ENCODE measurements around the gene ARFGEF2.

The ARFGEF2 gene

GRCh38 chr20:48951041-48951440 lies 29.5 kb downstream of the ARFGEF2 start:
- Histone ChIP-seq H3K9me3 (ENCODE audit: control insufficient read depth, low read length) (no peaks in the 10 kb centered on the region), H3K27me3 (replicated peaks; ENCODE audit: control insufficient read depth, insufficient read depth, low read length, poor library complexity, severe bottlenecking) (no peaks in the 10 kb centered on the region), H3K4me3 (ENCODE audit: insufficient read depth, low read depth, low read length, poor library complexity, severe bottlenecking) (no peak overlapping the region), H3K4me1 (ENCODE audit: control insufficient read depth, insufficient read depth, low read length, poor library complexity, severe bottlenecking) (no peaks in the 10 kb centered on the region), H3K27ac (ENCODE audit: insufficient read depth, low read length, poor library complexity, severe bottlenecking) (no peak overlapping the region), H3K36me3 (ENCODE audit: control insufficient read depth, insufficient read depth, low read length) (peaks cover 54% of the 10 kb centered on the region)
- no peak for DNase-seq

GRCh38 chr20:48951646-48952045 lies 30.1 kb downstream of the ARFGEF2 start:
- H3K4me1 ChIP-seq (ENCODE audit: control insufficient read depth, insufficient read depth, low read length, poor library complexity, severe bottlenecking): no peaks in the 10 kb centered on the region
- H3K27me3 ChIP-seq (replicated peaks; ENCODE audit: control insufficient read depth, insufficient read depth, low read length, poor library complexity, severe bottlenecking): no peaks in the 10 kb centered on the region
- no peak overlapping the region for H3K4me3 ChIP-seq (ENCODE audit: insufficient read depth, low read depth, low read length, poor library complexity, severe bottlenecking)
- no peak for DNase-seq
- no peak overlapping the region for H3K27ac ChIP-seq (ENCODE audit: insufficient read depth, low read length, poor library complexity, severe bottlenecking)
- no peaks in the 10 kb centered on the region for H3K9me3 ChIP-seq (ENCODE audit: control insufficient read depth, low read length)
- peaks cover 57% of the 10 kb centered on the region for H3K36me3 ChIP-seq (ENCODE audit: control insufficient read depth, insufficient read depth, low read length)

DNA sequence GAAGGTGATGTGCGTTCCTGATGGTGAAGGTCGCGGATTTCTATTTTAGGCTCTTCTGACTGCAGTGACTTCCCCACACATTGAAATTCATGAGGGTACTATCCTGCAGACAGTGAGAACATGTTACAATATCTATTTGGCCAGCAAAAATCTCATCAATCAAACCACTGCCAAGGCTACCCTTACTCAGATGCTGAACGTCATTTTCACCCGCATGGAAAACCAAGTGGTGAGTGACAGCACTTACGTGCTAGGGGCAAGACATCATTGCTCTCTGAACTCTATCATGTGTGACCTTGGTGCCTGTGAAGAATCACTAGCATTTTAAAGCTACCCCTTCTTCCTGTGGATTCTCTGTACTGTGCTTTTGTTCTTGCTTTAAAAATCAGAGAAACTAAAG lies 31.1 kb downstream of the ARFGEF2 start:
- no peaks in the 10 kb centered on the region for H3K9me3 ChIP-seq (ENCODE audit: control insufficient read depth, low read length)
- peaks cover 65% of the 10 kb centered on the region for H3K36me3 ChIP-seq (ENCODE audit: control insufficient read depth, insufficient read depth, low read length)
- no peak overlapping the region for H3K4me3 ChIP-seq (ENCODE audit: insufficient read depth, low read depth, low read length, poor library complexity, severe bottlenecking)
- no peak for DNase-seq
- H3K27me3 ChIP-seq (replicated peaks; ENCODE audit: control insufficient read depth, insufficient read depth, low read length, poor library complexity, severe bottlenecking): no peaks in the 10 kb centered on the region
- H3K4me1 ChIP-seq (ENCODE audit: control insufficient read depth, insufficient read depth, low read length, poor library complexity, severe bottlenecking): no peaks in the 10 kb centered on the region
- no peak overlapping the region for H3K27ac ChIP-seq (ENCODE audit: insufficient read depth, low read length, poor library complexity, severe bottlenecking)

DNA sequence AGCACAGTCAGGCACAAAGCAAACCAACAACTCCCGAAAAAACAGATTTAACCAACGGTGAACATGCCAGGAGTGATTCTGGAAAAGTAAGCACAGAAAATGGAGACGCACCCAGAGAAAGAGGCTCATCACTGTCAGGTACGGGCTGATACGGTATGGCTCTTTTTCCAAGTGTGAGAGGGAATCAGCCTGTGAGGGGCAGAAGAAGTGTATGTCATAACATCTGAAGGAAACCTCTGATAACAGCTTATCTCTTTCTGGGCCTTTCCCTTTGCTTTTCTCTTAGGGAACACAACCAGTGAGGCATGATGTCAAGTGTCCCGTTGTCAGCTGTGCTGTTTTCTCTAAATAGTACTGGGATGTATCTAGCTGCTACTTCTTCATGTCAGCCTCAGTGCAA lies 32.1 kb downstream of the ARFGEF2 start:
- DNase-seq: no peak
- no peak overlapping the region for H3K4me3 ChIP-seq (ENCODE audit: insufficient read depth, low read depth, low read length, poor library complexity, severe bottlenecking)
- peaks cover 68% of the 10 kb centered on the region for H3K36me3 ChIP-seq (ENCODE audit: control insufficient read depth, insufficient read depth, low read length)
- no peak overlapping the region for H3K27ac ChIP-seq (ENCODE audit: insufficient read depth, low read length, poor library complexity, severe bottlenecking)
- no peaks in the 10 kb centered on the region for H3K9me3 ChIP-seq (ENCODE audit: control insufficient read depth, low read length)
- no peaks in the 10 kb centered on the region for H3K4me1 ChIP-seq (ENCODE audit: control insufficient read depth, insufficient read depth, low read length, poor library complexity, severe bottlenecking)
- no peaks in the 10 kb centered on the region for H3K27me3 ChIP-seq (replicated peaks; ENCODE audit: control insufficient read depth, insufficient read depth, low read length, poor library complexity, severe bottlenecking)

- H3K4me3 ChIP-seq (ENCODE audit: insufficient read depth, low read depth, low read length, poor library complexity, severe bottlenecking): no peak overlapping the region
- peaks cover 70% of the 10 kb centered on the region for H3K36me3 ChIP-seq (ENCODE audit: control insufficient read depth, insufficient read depth, low read length)
- DNase-seq: no peak
- no peak overlapping the region for H3K27ac ChIP-seq (ENCODE audit: insufficient read depth, low read length, poor library complexity, severe bottlenecking)
- H3K27me3 ChIP-seq (replicated peaks; ENCODE audit: control insufficient read depth, insufficient read depth, low read length, poor library complexity, severe bottlenecking): no peaks in the 10 kb centered on the region
- H3K4me1 ChIP-seq (ENCODE audit: control insufficient read depth, insufficient read depth, low read length, poor library complexity, severe bottlenecking): no peaks in the 10 kb centered on the region
- no peaks in the 10 kb centered on the region for H3K9me3 ChIP-seq (ENCODE audit: control insufficient read depth, low read length)
These were observed 34.5 kb downstream of the ARFGEF2 start for GRCh38 chr20:48956052-48956451.

DNA sequence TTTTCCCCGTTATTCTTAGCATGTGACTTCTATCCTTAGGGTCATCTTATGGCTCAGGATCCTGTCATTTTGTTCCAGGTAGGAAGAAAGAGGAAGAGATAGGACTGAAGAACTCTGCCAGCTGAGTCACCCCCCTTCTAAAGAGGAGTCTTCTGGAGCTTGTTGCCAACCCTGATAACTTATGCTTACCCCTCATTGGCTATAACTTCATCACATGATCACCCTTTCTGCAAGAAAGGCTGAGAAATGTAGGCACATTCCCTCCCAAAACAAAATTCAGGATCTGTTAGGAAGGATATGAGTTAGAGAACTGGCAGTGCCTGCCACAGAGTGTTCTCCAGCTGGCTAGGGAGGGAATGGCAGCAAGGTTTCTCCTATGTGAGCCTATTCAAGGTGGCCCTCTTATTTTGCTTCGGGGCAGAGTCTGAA lies 35.6 kb downstream of the ARFGEF2 start:
- Histone ChIP-seq H3K27ac (ENCODE audit: insufficient read depth, low read length, poor library complexity, severe bottlenecking) (no peak overlapping the region), H3K4me3 (ENCODE audit: insufficient read depth, low read depth, low read length, poor library complexity, severe bottlenecking) (no peak overlapping the region), H3K27me3 (replicated peaks; ENCODE audit: control insufficient read depth, insufficient read depth, low read length, poor library complexity, severe bottlenecking) (no peaks in the 10 kb centered on the region), H3K9me3 (ENCODE audit: control insufficient read depth, low read length) (no peaks in the 10 kb centered on the region), H3K4me1 (ENCODE audit: control insufficient read depth, insufficient read depth, low read length, poor library complexity, severe bottlenecking) (no peaks in the 10 kb centered on the region), H3K36me3 (ENCODE audit: control insufficient read depth, insufficient read depth, low read length) (peaks cover 61% of the 10 kb centered on the region)
- no peak for DNase-seq

GRCh38 chr20:48957533-48957932 lies 36.0 kb downstream of the ARFGEF2 start:
- Histone ChIP-seq H3K36me3 (ENCODE audit: control insufficient read depth, insufficient read depth, low read length) (peaks cover 57% of the 10 kb centered on the region), H3K4me1 (ENCODE audit: control insufficient read depth, insufficient read depth, low read length, poor library complexity, severe bottlenecking) (no peaks in the 10 kb centered on the region), H3K9me3 (ENCODE audit: control insufficient read depth, low read length) (no peaks in the 10 kb centered on the region), H3K4me3 (ENCODE audit: insufficient read depth, low read depth, low read length, poor library complexity, severe bottlenecking) (no peak overlapping the region), H3K27me3 (replicated peaks; ENCODE audit: control insufficient read depth, insufficient read depth, low read length, poor library complexity, severe bottlenecking) (no peaks in the 10 kb centered on the region), H3K27ac (ENCODE audit: insufficient read depth, low read length, poor library complexity, severe bottlenecking) (no peak overlapping the region)
- no peak for DNase-seq

- H3K27me3 ChIP-seq (replicated peaks; ENCODE audit: control insufficient read depth, insufficient read depth, low read length, poor library complexity, severe bottlenecking): no peaks in the 10 kb centered on the region
- DNase-seq: no peak
- no peak overlapping the region for H3K4me3 ChIP-seq (ENCODE audit: insufficient read depth, low read depth, low read length, poor library complexity, severe bottlenecking)
- H3K36me3 ChIP-seq (ENCODE audit: control insufficient read depth, insufficient read depth, low read length): peaks cover 49% of the 10 kb centered on the region
- H3K27ac ChIP-seq (ENCODE audit: insufficient read depth, low read length, poor library complexity, severe bottlenecking): no peak overlapping the region
- no peaks in the 10 kb centered on the region for H3K9me3 ChIP-seq (ENCODE audit: control insufficient read depth, low read length)
- no peaks in the 10 kb centered on the region for H3K4me1 ChIP-seq (ENCODE audit: control insufficient read depth, insufficient read depth, low read length, poor library complexity, severe bottlenecking)
These were observed 37.2 kb downstream of the ARFGEF2 start for GRCh38 chr20:48958743-48959142.

DNA sequence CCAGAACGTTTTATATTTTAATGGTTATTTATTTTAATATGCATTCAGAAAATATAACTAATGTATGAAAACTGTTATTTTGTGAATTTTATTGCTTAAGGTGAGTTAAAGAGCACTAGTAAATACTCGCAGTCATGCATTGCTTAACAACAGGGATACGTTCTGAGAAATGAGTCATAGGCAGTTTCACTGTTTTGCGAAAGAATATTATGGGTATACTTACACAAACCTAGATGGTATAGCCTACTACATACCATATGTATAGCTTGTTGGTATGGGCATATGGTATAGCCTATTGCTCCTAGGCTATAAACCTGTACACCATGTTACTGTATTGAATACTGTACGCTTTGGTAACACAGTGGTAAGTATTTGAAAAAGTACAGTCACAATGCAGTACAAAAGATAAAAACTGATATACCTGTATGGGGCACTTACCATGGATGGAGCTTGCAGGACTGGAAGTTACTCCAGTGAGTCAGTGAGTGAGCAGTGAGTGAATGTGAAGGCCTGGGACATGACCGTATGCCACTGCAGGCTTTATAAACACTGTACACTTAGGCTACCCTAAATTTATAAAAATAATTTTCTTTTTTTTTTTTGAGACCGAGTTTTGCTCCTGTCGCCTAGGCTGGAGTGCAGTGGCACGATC lies 38.5 kb downstream of the ARFGEF2 start:
- no peaks in the 10 kb centered on the region for H3K27me3 ChIP-seq (replicated peaks; ENCODE audit: control insufficient read depth, insufficient read depth, low read length, poor library complexity, severe bottlenecking)
- no peak overlapping the region for H3K27ac ChIP-seq (ENCODE audit: insufficient read depth, low read length, poor library complexity, severe bottlenecking)
- H3K4me1 ChIP-seq (ENCODE audit: control insufficient read depth, insufficient read depth, low read length, poor library complexity, severe bottlenecking): no peaks in the 10 kb centered on the region
- DNase-seq: no peak
- peaks cover 42% of the 10 kb centered on the region for H3K36me3 ChIP-seq (ENCODE audit: control insufficient read depth, insufficient read depth, low read length)
- H3K9me3 ChIP-seq (ENCODE audit: control insufficient read depth, low read length): no peaks in the 10 kb centered on the region
- H3K4me3 ChIP-seq (ENCODE audit: insufficient read depth, low read depth, low read length, poor library complexity, severe bottlenecking): no peak overlapping the region

DNA sequence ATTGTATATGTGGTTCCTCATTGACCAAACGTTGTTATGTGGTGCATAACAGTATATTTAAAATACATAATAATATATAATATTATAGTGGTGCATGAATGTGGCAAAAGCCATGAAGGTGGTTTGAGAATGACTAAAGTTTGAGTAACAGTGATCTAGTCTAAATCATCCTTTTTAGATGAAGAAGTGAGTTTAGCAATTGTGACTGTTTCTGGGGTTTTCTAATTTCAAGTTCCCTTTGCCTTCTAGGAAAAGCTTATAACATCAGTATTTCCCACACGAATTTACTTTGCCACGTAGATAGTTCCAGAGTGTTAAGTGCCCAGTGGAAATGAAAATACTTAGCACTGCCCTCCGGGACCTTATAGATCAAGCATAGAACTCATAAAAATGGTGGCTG lies 40.9 kb downstream of the ARFGEF2 start:
- H3K36me3 ChIP-seq (ENCODE audit: control insufficient read depth, insufficient read depth, low read length): peaks cover 26% of the 10 kb centered on the region
- no peaks in the 10 kb centered on the region for H3K27me3 ChIP-seq (replicated peaks; ENCODE audit: control insufficient read depth, insufficient read depth, low read length, poor library complexity, severe bottlenecking)

More for the DNA sequence above, 40.9 kb downstream of the ARFGEF2 start:
- no peak overlapping the region for H3K4me3 ChIP-seq (ENCODE audit: insufficient read depth, low read depth, low read length, poor library complexity, severe bottlenecking)
- H3K9me3 ChIP-seq (ENCODE audit: control insufficient read depth, low read length): no peaks in the 10 kb centered on the region
- H3K4me1 ChIP-seq (ENCODE audit: control insufficient read depth, insufficient read depth, low read length, poor library complexity, severe bottlenecking): no peaks in the 10 kb centered on the region
- H3K27ac ChIP-seq (ENCODE audit: insufficient read depth, low read length, poor library complexity, severe bottlenecking): no peak overlapping the region
- DNase-seq: no peak
